ENCODE data around the gene PSORS1C1.

GRCh38 chr6:31116661-31117385, 2.2 kb downstream of the PSORS1C1 start:
- no peak for TF ChIP-seq MAFK (IDR thresholded peaks at IDR 0.05; ENCODE audit: low read depth, low read length)
- TF ChIP-seq CTCF (conservative IDR thresholded peaks at IDR 0.05; ENCODE audit: low read depth, low read length): no peak
- TF ChIP-seq SMC3 (IDR thresholded peaks at IDR 0.05; ENCODE audit: low read depth, low read length): no peak
- TF ChIP-seq FOS (IDR thresholded peaks at IDR 0.05; ENCODE audit: low read depth, low read length): no peak
